Omental fat pad (tissue), 4 donors: ENCODE data around the gene PP2D1. TPM values are rescaled to one million over a fixed set of nuclear protein-coding genes. Genes with fewer than 3 reads are reported as not detected.

Experiments
- ATAC-seq: fragments of 150-250 bp; one replicate; pipeline ENCODE4 v1.9.1; 2016; ENCODE audit warnings: mild to moderate bottlenecking, moderate library complexity; ENCODE audit not compliant: low FRiP score
- DNase-seq: peaks from one replicate; pipeline ENCODE4 v3.0.0-alpha.2; 2019; ENCODE audit warnings: low spot score
- total RNA-seq, 4 donors: library from RNA; depleted of rRNA; stranded (reverse); fragments of >200 nt; gene quantifications; one replicate each; pipeline ENCODE4 v1.1.0, GENCODE V29; 2016
- TF ChIP-seq, protein P1 (sequence below), 3 donors: fragments of 450-650 bp; IDR thresholded peaks; one replicate each; pipeline ENCODE4 v1.5.1; 2016 to 2017; ENCODE audit warnings: antibody characterized with exemption in 3 of 3, mild to moderate bottlenecking in 3 of 3, moderate library complexity in 2 of 3

The PP2D1 gene, protein sequence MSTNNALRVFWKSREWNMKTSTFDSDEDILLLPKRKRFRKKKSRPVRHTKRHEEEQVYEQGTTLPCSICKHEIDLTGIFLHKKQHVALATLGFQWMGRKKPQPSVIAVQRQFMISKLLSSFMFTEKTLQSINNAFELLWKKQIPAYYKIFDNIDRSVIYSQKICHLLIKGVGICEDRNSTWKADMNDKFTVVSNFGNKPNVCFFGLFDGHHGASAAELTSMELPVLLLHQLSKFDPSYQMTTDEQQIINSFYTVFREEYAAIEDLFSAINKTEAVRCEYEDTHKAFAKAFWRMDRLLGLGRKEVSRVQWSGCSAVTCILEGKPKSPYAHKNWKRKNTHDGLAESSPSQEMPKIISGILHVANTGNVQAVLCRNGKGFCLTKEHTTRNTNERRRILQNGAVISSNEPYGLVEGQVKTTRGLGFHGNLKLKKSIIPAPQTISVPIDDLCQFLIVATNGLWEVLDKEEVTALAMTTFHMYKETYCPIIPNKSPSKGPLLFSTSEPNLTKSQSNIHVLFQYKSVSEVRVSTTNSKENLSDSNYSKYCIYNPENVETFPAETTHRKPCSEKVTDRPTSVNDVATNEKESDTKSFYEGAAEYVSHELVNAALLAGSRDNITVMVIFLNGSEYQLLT
- not detected for total RNA-seq

DNA sequence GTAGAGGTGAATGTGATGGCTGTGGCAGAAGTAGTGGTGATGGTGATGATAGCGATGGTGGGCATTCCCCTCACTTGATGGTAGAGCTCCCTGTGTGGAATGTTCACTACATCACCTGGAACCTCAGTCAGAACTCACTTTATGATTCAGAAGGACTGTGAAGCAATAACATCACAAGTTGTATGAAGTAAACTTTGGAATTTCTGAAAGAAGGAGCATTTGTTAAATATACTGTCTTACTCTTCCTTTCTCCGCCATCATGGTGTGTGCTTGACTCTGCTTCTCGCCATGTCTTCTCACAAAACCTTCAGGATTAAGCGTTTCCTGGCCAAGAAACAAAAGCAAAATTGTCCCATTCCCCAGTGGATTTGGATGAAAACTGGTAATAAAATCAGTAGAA lies at the start of gene PP2D1:
TSS of gene PP2D1 (minus strand) at position 101 of the 400 bp plus-strand sequence. CDS start 192 bp downstream, outside the sequence.
- TF ChIP-seq, protein P1, sequence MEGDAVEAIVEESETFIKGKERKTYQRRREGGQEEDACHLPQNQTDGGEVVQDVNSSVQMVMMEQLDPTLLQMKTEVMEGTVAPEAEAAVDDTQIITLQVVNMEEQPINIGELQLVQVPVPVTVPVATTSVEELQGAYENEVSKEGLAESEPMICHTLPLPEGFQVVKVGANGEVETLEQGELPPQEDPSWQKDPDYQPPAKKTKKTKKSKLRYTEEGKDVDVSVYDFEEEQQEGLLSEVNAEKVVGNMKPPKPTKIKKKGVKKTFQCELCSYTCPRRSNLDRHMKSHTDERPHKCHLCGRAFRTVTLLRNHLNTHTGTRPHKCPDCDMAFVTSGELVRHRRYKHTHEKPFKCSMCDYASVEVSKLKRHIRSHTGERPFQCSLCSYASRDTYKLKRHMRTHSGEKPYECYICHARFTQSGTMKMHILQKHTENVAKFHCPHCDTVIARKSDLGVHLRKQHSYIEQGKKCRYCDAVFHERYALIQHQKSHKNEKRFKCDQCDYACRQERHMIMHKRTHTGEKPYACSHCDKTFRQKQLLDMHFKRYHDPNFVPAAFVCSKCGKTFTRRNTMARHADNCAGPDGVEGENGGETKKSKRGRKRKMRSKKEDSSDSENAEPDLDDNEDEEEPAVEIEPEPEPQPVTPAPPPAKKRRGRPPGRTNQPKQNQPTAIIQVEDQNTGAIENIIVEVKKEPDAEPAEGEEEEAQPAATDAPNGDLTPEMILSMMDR (IDR thresholded peaks at IDR 0.05) = no peak
- ATAC-seq (no peak), DNase-seq (no peak)

DNA sequence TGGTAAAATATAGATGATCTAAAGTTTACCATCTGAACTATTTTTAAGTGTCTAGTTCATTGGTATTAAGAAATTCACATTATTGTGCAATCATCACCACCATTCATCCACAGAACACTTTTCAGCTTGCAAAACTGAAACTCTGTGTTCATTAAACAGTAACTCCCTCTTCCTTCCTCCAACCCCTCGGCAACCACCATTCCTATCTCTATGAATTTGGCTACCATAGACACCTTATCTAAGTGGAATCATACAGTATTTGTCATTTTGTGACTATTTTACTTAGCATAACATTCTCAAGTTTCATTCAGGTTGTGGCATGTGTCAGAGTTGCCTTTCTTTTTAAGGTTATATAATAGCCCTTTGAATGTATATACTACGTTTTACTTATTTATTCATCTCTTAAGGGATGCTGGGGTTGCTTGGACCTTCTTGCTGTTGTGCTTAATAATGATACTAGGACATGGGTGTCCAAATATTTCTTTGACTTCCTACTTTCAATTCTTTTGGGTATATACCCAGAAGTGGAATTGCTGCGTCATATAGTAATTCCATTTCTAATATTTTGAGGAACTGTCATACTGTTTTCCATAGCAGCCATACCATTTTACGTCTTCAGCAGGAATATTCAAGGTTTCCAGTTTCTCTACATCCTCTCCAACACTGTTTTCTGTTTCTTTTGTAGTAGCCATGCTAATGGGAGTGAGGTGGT lies 49.1 kb upstream of the PP2D1 start:
- TF ChIP-seq, protein P1 (IDR thresholded peaks at IDR 0.05) = no peak
- no peak for DNase-seq
- peak; percentile 49 for ATAC-seq

DNA sequence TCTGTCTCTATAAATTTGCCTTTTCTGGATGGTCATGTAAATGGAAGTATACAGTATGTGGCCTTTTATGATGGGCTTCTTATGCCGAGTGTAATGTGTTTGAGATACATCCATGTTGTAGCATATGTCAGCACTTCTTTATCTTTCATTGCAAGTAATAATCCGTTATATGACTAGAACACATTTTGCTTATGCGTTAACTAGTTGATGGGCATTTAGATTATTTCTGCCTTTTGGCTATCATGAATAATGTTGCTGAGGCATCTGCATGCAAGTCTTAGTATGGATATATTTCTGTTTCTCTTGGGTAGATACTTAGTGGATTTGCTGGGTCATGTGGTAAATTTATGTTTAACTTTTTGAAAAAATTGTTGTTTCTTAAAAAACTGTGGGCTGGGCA lies 47.9 kb upstream of the PP2D1 start:
- TF ChIP-seq, protein P1 (IDR thresholded peaks at IDR 0.05) = no peak
- DNase-seq = no peak
- ATAC-seq = no peak

DNA sequence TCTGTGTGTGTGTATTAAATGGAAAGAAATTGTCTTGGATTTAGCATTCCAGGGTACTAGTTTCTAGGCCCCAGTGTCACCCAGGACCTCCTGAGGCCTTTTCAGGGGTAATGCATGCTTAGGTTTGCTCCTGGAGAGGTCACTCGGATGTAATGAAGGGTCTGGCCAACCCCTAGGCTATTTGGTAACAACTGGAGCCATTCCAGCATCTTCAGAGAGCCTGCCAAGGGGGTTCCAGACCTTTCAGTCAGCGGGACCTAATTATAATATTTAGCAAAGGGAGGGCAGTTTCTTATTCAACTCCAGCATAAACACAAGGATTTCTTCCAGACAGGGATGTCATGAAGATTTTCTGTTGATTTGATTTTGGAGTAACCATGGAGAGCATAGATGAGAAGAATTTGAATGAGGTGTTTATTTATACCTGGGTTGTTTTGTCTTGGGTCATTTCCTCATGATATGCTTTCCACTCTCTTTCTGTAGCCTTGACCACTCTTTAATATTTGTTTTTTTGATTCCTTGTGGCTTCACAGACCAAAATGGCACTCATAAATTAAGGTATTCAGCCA lies 45.6 kb upstream of the PP2D1 start:
- TF ChIP-seq, protein P1 (IDR thresholded peaks at IDR 0.05) = no peak
- ATAC-seq (peak; percentile 62), DNase-seq (no peak)

DNA sequence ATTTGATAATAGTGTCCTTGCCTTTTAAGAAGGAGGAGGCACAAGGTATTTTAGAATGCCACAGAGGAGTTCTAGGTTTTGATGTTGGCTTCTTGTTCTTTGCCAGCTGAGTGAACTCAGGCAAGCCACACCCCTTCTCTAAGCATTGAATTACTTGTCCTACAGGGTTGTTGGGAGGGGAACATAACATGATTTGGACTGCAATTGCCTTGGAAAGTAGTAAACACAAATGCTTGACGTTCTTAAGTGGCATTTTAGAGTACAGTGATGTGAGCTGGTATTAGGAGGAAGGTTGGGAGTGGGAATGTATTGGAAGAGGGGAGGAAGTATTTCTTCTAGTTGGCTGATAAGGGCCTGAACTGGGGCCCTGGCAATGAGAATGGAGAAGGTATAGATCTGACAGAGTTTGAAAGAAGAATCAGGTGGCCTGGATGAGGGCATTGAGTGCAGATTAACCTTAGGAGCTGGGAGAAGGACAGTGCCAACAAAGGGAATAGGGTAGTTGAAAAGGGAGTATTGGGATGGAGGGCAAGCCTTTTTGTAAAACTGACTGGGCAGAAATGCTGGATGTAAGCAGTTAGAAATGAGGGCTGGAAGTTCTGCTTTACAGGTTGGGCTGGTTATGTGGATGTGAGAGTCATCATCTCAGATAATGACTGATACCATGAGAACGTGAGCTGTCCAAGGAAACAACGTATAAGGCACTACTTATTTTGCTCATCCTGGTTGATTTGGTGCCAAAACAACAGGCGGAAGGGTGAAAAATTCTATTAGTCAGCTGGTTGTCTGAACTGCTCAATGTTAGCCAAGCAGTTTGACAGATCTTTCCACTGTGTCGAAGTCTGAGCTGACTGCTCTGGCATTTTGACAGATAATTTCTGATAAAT lies 44.9 kb upstream of the PP2D1 start:
- TF ChIP-seq, protein P1 (IDR thresholded peaks at IDR 0.05) = no peak
- DNase-seq (no peak), ATAC-seq (peak; percentile 85)

DNA sequence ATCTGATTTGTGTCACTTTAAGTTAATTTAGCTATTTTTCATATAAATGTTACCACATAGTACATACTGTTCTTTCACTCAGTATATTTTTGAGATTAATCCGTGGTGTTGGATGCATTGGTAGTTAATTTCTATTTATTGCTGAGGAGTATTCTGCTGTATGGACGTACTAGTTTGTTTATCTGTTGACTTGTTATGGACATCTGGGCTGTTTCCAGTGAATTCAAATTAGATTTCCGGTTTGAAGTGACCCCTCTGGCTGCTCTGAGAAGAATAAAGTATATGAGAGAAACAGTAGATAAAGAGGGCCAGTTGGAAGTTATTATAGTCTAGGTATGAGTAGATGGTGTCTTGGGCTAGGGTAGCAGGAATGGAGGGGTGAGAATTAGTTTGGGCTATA lies 43.8 kb upstream of the PP2D1 start:
- TF ChIP-seq, protein P1 (IDR thresholded peaks at IDR 0.05) = no peak
- no peak for ATAC-seq

More for the DNA sequence above, 43.8 kb upstream of the PP2D1 start:
- DNase-seq = no peak
